Measurements from ENCODE around the gene HEG1.

- no peak for TF ChIP-seq POLR2A (IDR thresholded peaks at IDR 0.05)
- no peak for TF ChIP-seq CTCF (IDR thresholded peaks at IDR 0.05)
These were observed 23.1 kb downstream of the HEG1 start for GRCh38 chr3:125032683-125033082.
